Measurements from ENCODE around the gene ZBTB7A.

DNA sequence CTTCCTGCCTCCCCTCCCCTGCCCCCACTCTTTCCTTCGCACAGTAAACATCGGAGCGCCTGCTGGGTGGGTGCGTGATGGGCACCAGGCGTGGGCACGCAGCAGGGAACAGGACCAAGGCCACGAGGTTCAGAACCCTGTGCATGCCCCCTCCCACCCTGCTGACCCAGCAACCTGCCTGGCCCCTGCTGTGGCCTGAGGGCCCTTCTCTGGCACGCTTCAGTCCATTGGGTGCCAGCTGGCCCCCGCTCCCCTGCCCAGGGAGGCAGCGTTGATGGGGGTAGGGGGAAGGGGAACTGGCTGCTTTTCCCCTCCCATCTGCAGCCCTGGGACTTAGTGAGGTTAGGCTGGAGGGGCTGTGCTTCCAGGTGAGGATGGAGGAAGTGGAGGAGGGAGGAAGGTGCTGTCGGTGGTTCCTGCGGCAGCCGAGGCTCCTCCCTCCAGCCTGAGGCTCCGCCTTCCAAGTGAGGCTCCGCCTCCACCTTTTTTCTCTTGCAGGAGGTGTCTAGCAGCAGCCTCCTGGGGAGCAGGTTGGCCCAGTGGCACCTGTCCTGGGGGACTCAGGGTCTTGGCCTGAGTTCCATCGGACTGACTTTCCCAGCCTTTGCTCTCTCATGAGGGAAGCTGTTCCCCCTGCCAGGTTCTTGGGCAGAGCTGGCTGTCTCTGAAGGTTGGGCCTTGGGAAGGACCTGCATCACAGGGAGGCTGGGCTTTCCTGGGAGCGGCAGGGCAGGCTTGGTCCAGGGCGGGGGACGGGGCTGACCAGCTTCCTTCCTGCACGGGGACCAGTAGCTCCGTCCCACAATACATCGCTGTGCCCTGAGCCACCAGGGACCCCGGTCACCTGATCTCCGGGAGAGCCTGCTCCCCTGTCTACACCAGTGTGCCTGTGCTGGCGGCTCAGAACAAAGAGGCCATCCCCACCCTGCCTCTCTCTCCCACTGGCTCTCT is 51.9 kb downstream of the ZBTB7A start:
- TF ChIP-seq FOXK2 (IDR thresholded peaks at IDR 0.05) (no peak), CTBP1 (IDR thresholded peaks at IDR 0.05; ENCODE audit: borderline replicate concordance) (no peak), ELF4 (IDR thresholded peaks at IDR 0.05) (no peak), FOXM1 (IDR thresholded peaks at IDR 0.05; ENCODE audit: borderline replicate concordance) (no peak), FOXA1 (IDR thresholded peaks at IDR 0.05) (no peak), ARNT (IDR thresholded peaks at IDR 0.05) (no peak)

Data from HEK293T (cell line).